OCI-LY3 (cell line): Measurements from ENCODE around the gene EPHB1.

Experiments used
- EZH2phosphoT487 ChIP-seq: fragments of 200-600 bp; shearing (Covaris generic); IDR thresholded peaks from 2 replicates; pipeline ENCODE4 v1.6.1; 2018; ENCODE audit warnings: antibody characterized with exemption, mixed run types, low read depth
- TF ChIP-seq, protein P1 (sequence below): fragments of 200-600, 300-600 bp; sonication (generic); IDR thresholded peaks from 2 replicates; pipeline ENCODE4 v1.5.1; 2014; ENCODE audit warnings: antibody characterized with exemption, low read length, low read depth

DNA sequence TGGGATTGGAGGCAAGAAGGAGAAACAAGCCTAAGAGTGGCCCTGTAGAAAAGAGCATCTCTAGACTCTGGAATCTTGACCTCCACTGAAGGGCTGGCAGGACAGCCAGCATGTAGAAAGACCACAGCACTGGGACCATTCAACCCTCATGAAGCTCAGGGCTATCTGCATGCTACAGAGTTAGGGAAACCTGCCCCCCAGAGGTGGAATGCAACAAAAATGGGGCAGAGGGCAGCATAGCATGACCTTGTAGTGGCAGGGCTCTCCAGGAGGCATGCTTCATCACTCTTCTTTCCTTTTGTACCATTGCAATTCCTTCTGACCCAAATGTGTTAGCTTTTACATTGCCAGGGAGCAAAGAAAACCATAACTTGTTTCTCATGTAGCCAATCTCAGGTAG is 445.4 kb downstream of the EPHB1 start:
- TF ChIP-seq, protein P1, sequence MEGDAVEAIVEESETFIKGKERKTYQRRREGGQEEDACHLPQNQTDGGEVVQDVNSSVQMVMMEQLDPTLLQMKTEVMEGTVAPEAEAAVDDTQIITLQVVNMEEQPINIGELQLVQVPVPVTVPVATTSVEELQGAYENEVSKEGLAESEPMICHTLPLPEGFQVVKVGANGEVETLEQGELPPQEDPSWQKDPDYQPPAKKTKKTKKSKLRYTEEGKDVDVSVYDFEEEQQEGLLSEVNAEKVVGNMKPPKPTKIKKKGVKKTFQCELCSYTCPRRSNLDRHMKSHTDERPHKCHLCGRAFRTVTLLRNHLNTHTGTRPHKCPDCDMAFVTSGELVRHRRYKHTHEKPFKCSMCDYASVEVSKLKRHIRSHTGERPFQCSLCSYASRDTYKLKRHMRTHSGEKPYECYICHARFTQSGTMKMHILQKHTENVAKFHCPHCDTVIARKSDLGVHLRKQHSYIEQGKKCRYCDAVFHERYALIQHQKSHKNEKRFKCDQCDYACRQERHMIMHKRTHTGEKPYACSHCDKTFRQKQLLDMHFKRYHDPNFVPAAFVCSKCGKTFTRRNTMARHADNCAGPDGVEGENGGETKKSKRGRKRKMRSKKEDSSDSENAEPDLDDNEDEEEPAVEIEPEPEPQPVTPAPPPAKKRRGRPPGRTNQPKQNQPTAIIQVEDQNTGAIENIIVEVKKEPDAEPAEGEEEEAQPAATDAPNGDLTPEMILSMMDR: peak; percentile 13
- no peak for TF ChIP-seq EZH2phosphoT487
